AG09309 (cell line): Measurements from ENCODE around the gene SMCO2.

Experiments used
- DNase-seq: peaks from one replicate; pipeline ENCODE4 v3.0.0-alpha.2; 2010; ENCODE audit warnings: low read depth
- H3K4me3 ChIP-seq: 2 replicates; pipeline ENCODE4 v1.5.1; 2011; ENCODE audit warnings: mild to moderate bottlenecking, low read depth, low read length, moderate library complexity; ENCODE audit not compliant: control insufficient read depth
- CTCF ChIP-seq: IDR thresholded peaks from 2 replicates; pipeline ENCODE4 v1.5.1; 2011; ENCODE audit warnings: mild to moderate bottlenecking, low read depth, low read length, inconsistent platforms; ENCODE audit not compliant: insufficient read depth, control insufficient read depth; ENCODE audit errors: missing control alignments

SMCO2 gene

GRCh38 chr12:27434673-27435565 lies 11.6 kb upstream of the SMCO2 start:
- no peak for DNase-seq
- H3K4me3 ChIP-seq: no peak overlapping the region
- peak; percentile 78 for TF ChIP-seq CTCF

DNA sequence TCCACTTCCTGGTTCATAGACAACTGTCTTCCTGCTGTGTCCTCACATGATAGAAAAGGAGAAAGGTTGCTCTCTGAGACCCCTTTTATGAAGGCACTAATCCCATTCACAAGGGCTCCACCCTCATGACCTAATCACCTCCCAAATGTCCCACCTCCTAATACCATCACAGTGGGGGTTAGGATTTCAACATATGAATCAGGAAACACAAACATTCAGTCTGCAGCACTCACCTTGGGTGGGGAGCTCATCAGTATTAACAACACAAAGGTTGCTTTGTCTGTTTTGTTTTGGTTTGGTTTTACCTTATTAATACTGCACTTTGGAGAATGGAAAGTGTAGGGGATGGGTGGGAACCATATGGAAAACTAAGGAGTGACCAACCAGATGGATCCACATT lies 10.5 kb upstream of the SMCO2 start:
- H3K4me3 ChIP-seq: no peak overlapping the region
- DNase-seq: no peak
- TF ChIP-seq CTCF: no peak

DNA sequence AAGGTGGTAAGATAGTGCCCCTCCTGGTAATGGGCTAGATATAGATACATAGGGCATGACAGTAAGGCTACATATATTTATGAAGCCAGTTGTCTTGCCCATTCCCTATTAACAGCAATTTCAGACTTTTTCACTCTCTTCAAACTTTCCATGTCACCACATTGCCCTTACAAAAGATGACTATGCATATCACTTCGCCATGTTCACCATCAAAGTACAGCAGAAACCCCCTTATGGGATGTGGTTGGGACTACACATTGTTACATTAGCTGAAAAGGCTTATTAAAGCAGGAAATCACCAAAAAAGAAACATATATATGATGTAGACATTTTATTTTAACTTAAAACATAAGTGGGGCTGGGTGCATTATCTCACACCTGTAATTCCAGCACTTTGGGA lies 9.8 kb upstream of the SMCO2 start:
- DNase-seq: no peak
- no peak for TF ChIP-seq CTCF
- H3K4me3 ChIP-seq: no peak overlapping the region

DNA sequence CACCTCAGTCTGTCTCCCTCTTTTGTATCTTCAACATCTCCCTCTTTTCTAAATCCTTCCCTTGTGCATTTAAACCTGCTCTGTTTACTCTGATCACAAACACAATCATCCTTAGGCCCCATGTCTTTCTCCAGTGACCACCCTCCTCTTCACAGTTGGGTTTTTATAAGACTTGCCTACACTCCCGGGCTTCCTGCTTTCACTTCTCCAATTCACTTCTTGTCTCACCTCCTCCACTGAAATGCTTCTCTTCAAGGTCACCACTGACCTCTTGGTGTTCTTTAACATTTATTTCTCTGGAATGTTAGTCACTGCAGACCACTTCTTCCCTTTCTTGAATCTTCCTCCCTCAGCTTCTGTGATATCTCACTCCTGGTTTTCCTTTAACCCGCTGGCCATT lies 8.7 kb upstream of the SMCO2 start:
- H3K4me3 ChIP-seq: no peak overlapping the region
- no peak for DNase-seq
- no peak for TF ChIP-seq CTCF

DNA sequence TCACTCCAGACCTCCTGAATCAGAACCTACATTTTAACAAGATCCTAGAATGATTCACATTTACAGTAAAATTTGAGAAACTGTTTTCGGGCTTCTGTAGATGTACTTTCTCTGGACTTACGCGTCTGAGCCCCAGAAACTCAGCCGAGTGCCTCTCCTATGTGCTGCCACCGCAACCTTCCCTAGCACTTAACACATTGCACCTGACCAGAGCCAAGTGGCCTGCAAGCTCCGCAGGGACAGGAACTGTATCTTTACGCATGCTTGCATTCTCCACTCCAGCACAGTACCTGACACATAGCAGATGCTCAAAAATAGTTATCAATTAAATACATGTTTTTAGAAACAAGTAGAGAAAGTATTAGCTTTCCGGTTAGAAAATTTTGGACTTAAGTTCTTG lies 1.2 kb downstream of the SMCO2 start:
- no peak overlapping the region for H3K4me3 ChIP-seq
- DNase-seq: no peak
- no peak for TF ChIP-seq CTCF

DNA sequence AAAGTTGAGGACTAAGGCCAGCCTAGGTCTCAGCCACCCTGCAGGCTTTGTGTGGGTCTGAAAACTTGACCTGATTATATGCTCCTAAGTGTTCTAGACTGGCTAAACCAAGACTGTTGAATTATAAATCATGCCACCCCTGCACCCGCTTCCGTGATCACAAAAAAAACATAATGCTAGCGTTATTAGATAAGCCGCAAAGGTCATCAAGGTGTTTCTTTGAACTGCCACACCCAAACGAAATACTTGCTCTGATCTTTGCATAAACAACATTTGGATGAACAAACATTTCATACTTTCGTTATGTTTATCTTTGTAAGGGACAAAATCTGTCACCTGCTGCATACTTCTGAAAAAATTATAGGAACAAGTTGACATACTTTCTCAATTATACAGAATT lies 2.5 kb downstream of the SMCO2 start:
- H3K4me3 ChIP-seq: no peak overlapping the region
- no peak for TF ChIP-seq CTCF
- no peak for DNase-seq

DNA sequence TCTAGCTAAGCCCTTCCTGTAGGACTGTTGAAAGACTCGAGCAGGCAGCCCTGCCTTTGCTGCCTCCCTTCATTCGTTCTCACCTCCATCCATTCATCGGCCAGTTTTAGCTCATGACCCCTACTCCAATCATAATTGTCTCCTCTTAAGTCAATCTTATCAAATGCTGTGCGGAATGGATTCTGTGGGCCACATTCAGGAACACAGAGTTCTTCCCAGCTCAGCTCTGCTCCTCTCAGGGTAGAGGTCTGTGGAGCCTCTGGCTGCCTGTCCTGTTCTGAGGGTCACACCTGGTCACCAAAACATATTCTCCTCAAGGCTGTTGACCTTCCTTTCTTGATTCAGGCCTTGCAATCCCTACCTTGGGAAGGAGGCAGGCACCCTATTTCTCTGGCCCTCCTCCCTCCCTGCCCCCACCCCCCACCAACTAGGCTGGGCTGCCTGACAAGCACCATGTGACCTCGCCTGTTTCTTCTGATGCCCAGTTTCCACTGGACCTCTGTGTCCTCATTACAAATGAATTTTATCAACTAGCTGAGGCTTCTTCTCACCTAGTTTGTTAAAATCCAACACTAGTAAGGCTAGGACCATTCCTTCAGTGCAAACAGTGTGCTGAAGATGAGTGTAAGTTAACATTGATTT lies 3.5 kb downstream of the SMCO2 start:
- DNase-seq: no peak
- no peak overlapping the region for H3K4me3 ChIP-seq
- no peak for TF ChIP-seq CTCF
